ENCODE data around the gene EEFSEC. TPM values are rescaled to one million over a fixed set of nuclear protein-coding genes. Genes with fewer than 3 reads are reported as not detected.
A peak's percentile ranks its signal among the peaks of the same experiment; 100 is the strongest.

Gene EEFSEC
- total RNA-seq, 1 donor from 2014 or later = 15.6 TPM

- TF ChIP-seq, protein P1, sequence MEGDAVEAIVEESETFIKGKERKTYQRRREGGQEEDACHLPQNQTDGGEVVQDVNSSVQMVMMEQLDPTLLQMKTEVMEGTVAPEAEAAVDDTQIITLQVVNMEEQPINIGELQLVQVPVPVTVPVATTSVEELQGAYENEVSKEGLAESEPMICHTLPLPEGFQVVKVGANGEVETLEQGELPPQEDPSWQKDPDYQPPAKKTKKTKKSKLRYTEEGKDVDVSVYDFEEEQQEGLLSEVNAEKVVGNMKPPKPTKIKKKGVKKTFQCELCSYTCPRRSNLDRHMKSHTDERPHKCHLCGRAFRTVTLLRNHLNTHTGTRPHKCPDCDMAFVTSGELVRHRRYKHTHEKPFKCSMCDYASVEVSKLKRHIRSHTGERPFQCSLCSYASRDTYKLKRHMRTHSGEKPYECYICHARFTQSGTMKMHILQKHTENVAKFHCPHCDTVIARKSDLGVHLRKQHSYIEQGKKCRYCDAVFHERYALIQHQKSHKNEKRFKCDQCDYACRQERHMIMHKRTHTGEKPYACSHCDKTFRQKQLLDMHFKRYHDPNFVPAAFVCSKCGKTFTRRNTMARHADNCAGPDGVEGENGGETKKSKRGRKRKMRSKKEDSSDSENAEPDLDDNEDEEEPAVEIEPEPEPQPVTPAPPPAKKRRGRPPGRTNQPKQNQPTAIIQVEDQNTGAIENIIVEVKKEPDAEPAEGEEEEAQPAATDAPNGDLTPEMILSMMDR (IDR thresholded peaks at IDR 0.05) = no peak
- H3K27ac Mint-ChIP-seq (ENCODE audit: unreplicated experiment) = no peak overlapping the region
- DNase-seq (ENCODE audit: extremely low spot score, unreplicated experiment) = peak; percentile 72
Observed at GRCh38 chr3:128319107-128319506, 165.8 kb downstream of the EEFSEC start.

DNA sequence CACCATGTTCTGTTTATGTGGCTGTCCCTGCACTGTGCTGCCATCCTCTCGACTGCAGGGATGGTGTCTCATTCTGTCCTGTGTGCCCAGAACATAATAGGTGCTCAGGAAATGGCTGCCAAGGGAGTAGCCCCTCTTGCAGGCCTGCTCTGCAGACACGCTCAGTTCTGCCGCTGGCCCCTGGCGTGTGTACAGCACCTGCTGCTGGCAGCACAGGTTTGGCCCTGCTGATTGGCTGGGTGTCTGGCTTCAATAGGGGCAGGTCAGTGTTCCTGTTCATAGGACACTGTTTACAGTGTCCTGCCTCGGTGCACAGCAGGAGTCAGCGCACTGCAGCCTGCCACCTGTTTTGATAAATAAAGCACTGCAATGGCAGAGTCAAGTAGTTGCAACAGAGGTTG is 166.5 kb downstream of the EEFSEC start:
- H3K4me1 Mint-ChIP-seq (ENCODE audit: unreplicated experiment) = peaks cover 8% of the 10 kb centered on the region
- DNase-seq (ENCODE audit: extremely low spot score, unreplicated experiment) = peak; percentile 51
- H3K9me3 Mint-ChIP-seq (ENCODE audit: unreplicated experiment) = no peaks in the 10 kb centered on the region
- H3K4me3 Mint-ChIP-seq (ENCODE audit: unreplicated experiment) = no peak overlapping the region
- peaks cover 2% of the 10 kb centered on the region for H3K36me3 Mint-ChIP-seq (ENCODE audit: unreplicated experiment)
- TF ChIP-seq, protein P1 (IDR thresholded peaks at IDR 0.05) = no peak
- no peaks in the 10 kb centered on the region for H3K27me3 Mint-ChIP-seq (ENCODE audit: unreplicated experiment)
- H3K27ac Mint-ChIP-seq (ENCODE audit: unreplicated experiment) = no peak overlapping the region

More at GRCh38 chr3:128319107-128319506, 165.8 kb downstream of the EEFSEC start:
- no peaks in the 10 kb centered on the region for H3K27me3 Mint-ChIP-seq (ENCODE audit: unreplicated experiment)
- no peak overlapping the region for H3K4me3 Mint-ChIP-seq (ENCODE audit: unreplicated experiment)
- peaks cover 2% of the 10 kb centered on the region for H3K36me3 Mint-ChIP-seq (ENCODE audit: unreplicated experiment)
- peaks cover 5% of the 10 kb centered on the region for H3K4me1 Mint-ChIP-seq (ENCODE audit: unreplicated experiment)
- H3K9me3 Mint-ChIP-seq (ENCODE audit: unreplicated experiment) = no peaks in the 10 kb centered on the region

GRCh38 chr3:128320551-128321340 is 167.5 kb downstream of the EEFSEC start:
- peaks cover 8% of the 10 kb centered on the region for H3K4me1 Mint-ChIP-seq (ENCODE audit: unreplicated experiment)
- H3K27ac Mint-ChIP-seq (ENCODE audit: unreplicated experiment) = no peak overlapping the region

GRCh38 chr3:128321418-128321817 is 168.1 kb downstream of the EEFSEC start:
- no peak overlapping the region for H3K27ac Mint-ChIP-seq (ENCODE audit: unreplicated experiment)
- TF ChIP-seq, protein P1 (IDR thresholded peaks at IDR 0.05) = no peak
- no peaks in the 10 kb centered on the region for H3K27me3 Mint-ChIP-seq (ENCODE audit: unreplicated experiment)
- no peak overlapping the region for H3K4me3 Mint-ChIP-seq (ENCODE audit: unreplicated experiment)
- peaks cover 8% of the 10 kb centered on the region for H3K4me1 Mint-ChIP-seq (ENCODE audit: unreplicated experiment)
- no peak for DNase-seq (ENCODE audit: extremely low spot score, unreplicated experiment)
- H3K9me3 Mint-ChIP-seq (ENCODE audit: unreplicated experiment) = no peaks in the 10 kb centered on the region
- H3K36me3 Mint-ChIP-seq (ENCODE audit: unreplicated experiment) = peaks cover 4% of the 10 kb centered on the region

More at GRCh38 chr3:128320551-128321340, 167.5 kb downstream of the EEFSEC start:
- Mint-ChIP-seq H3K36me3 (ENCODE audit: unreplicated experiment) (peaks cover 2% of the 10 kb centered on the region), H3K9me3 (ENCODE audit: unreplicated experiment) (no peaks in the 10 kb centered on the region), H3K27me3 (ENCODE audit: unreplicated experiment) (no peaks in the 10 kb centered on the region), H3K4me3 (ENCODE audit: unreplicated experiment) (no peak overlapping the region)
- peak; percentile 69 for DNase-seq (ENCODE audit: extremely low spot score, unreplicated experiment)
- TF ChIP-seq, protein P1 (IDR thresholded peaks at IDR 0.05) = no peak
